Hepatocyte (in vitro differentiated cells): Measurements from ENCODE around the gene NEUROD2.

ENCODE experiments used
- CTCF ChIP-seq: fragments of 200-600 bp; sonication (generic); IDR thresholded peaks from 2 replicates; pipeline ENCODE4 v1.5.1; 2016; ENCODE audit warnings: antibody characterized with exemption, mild to moderate bottlenecking; ENCODE audit not compliant: poor library complexity
- EZH2 ChIP-seq: fragments of 200-600 bp; sonication (generic); IDR thresholded peaks from 2 replicates; pipeline ENCODE4 v1.6.1; 2016; ENCODE audit warnings: antibody characterized with exemption, mild to moderate bottlenecking, borderline replicate concordance
- EZH2phosphoT487 ChIP-seq: fragments of 200-600 bp; sonication (generic); IDR thresholded peaks from one replicate; pipeline ENCODE4 v1.6.1; 2018; ENCODE audit warnings: antibody characterized with exemption, mild to moderate bottlenecking, low read depth, moderate library complexity; ENCODE audit not compliant: unreplicated experiment, severe bottlenecking

GRCh38 chr17:39648616-39649366 is 41.1 kb upstream of the NEUROD2 start:
- no peak for TF ChIP-seq CTCF
- TF ChIP-seq EZH2, result no peak
- TF ChIP-seq EZH2phosphoT487, result no peak
